ENCODE measurements around the gene BORCS5. TPM values are rescaled to one million over a fixed set of nuclear protein-coding genes. Genes with fewer than 3 reads are reported as not detected.

Gene BORCS5
- total RNA-seq, 1 experiment from 2014 or later = 13.9 TPM

- no peaks in the 10 kb centered on the region for H3K4me1 ChIP-seq (ENCODE audit: insufficient read depth, low read length)
- no peak overlapping the region for H3K4me2 ChIP-seq (ENCODE audit: insufficient read depth, insufficient read length, low read length)
- H3K79me1 ChIP-seq (ENCODE audit: insufficient read depth, low read depth, low read length, poor library complexity, severe bottlenecking) = no peaks in the 10 kb centered on the region
- no peak overlapping the region for H3K4ac ChIP-seq (ENCODE audit: low read depth, low read length)
- Mint-ChIP-seq H3K27me3 (ENCODE audit: low read depth) (no peaks in the 10 kb centered on the region), H3K9me3 (no peaks in the 10 kb centered on the region), H3K36me3 (ENCODE audit: insufficient read depth in 1 of 3, low read depth in 3 of 3) (peaks cover 33 to 69% (median 59%) of the 10 kb centered on the region in 3 experiments; a peak in 6 of 7 replicates), H3K4me1 (peaks cover 4 to 18% of the 10 kb centered on the region in 2 experiments; a peak in 3 of 4 replicates), H3K27ac (no peak overlapping the region), H3K4me3 (no peak overlapping the region)
- no peak overlapping the region for H3K14ac ChIP-seq (ENCODE audit: insufficient read depth, low read length)
- no peak overlapping the region for H3K56ac ChIP-seq (ENCODE audit: insufficient read length, low read depth, low read length)
- no peak overlapping the region for H2BK5ac ChIP-seq (ENCODE audit: insufficient read length, low read length)
- WGBS (ENCODE audit: extremely low coverage, insufficient read length, low lambda C conversion rate) = no CpG with 5 or more reads among the region's 2 CpGs
- no peaks in the 10 kb centered on the region for H4K20me1 ChIP-seq (ENCODE audit: control insufficient read depth, insufficient read depth, insufficient read length)
- H2BK12ac ChIP-seq (ENCODE audit: insufficient read length, low read depth, low read length) = no peak overlapping the region
- no peaks in the 10 kb centered on the region for H3K79me2 ChIP-seq (ENCODE audit: insufficient read depth, low read length)
- H3K23me2 ChIP-seq (ENCODE audit: insufficient read length, low read depth, low read length, poor library complexity, severe bottlenecking) = no peaks in the 10 kb centered on the region
- H3K9ac ChIP-seq (ENCODE audit: extremely low read depth, insufficient read length, low read length) = no peak overlapping the region
- no peak overlapping the region for H3T11ph ChIP-seq (ENCODE audit: low read length)
- H3K18ac ChIP-seq (ENCODE audit: insufficient read length, low read depth, low read length) = no peak overlapping the region
- H2AFZ ChIP-seq (ENCODE audit: low read length) = no peak overlapping the region
- H2BK20ac ChIP-seq (ENCODE audit: low read depth, low read length, poor library complexity, severe bottlenecking) = no peak overlapping the region
- H4K91ac ChIP-seq (ENCODE audit: insufficient read length, low read depth, low read length) = no peak overlapping the region
- H2BK120ac ChIP-seq (ENCODE audit: low read depth, low read length, poor library complexity, severe bottlenecking) = no peak overlapping the region
- H3K23ac ChIP-seq (ENCODE audit: insufficient read length, low read depth, low read length) = no peak overlapping the region
- no peaks in the 10 kb centered on the region for H3K9me3 ChIP-seq (ENCODE audit: control insufficient read depth, low read depth, low read length)
- H2AK5ac ChIP-seq (ENCODE audit: insufficient read length, low read length) = no peak overlapping the region
- H3K27ac ChIP-seq (ENCODE audit: insufficient read length, low read depth, low read length) = no peak overlapping the region
- no peak for DNase-seq
- no peak overlapping the region for H4K5ac ChIP-seq (ENCODE audit: insufficient read length, low read depth, low read length)
- H3K27me3 ChIP-seq (ENCODE audit: insufficient read depth, low read length) = no peaks in the 10 kb centered on the region
- no peak for TF ChIP-seq CTCF (conservative IDR thresholded peaks at IDR 0.05)
- no peak overlapping the region for H2BK15ac ChIP-seq (ENCODE audit: low read depth, low read length)
- H4K8ac ChIP-seq (replicated peaks; ENCODE audit: insufficient read length, low read depth, low read length) = no peak overlapping the region
Observed at GRCh38 chr12:12481631-12482030, 124.8 kb downstream of the BORCS5 start.

All from H9 (cell line).